ENCODE results near the gene DYSF. TPM values are rescaled to one million over a fixed set of nuclear protein-coding genes. Genes with fewer than 3 reads are reported as not detected.

DYSF gene
- total and polyA plus RNA-seq, 8 donors = 17.8 to 71.4 (median 21.6) TPM

- Histone ChIP-seq H3K4me1 (peaks cover 16 to 86% of the 10 kb centered on the region in 2 donors), H3K36me3 (no peaks in the 10 kb centered on the region), H3K9me3 (no peaks in the 10 kb centered on the region), H3K27me3 (peaks cover 0 to 28% of the 10 kb centered on the region in 2 donors), H3K4me3 (peak overlapping the region in 1 of 2 donors; percentile 65), H3K27ac (peak overlapping the region in 1 of 2 donors; percentile 87)
- TF ChIP-seq CTCF (IDR thresholded peaks at IDR 0.05) = no peak
- DNase-seq (no peak), ATAC-seq (no peak)
- intact Hi-C loops (cut with DNase I) = no loop called here
Observed at GRCh38 chr2:71455741-71456569, 2.6 kb downstream of the DYSF start.

- intact Hi-C loops (cut with DNase I) = no loop called here
- H3K27ac ChIP-seq = peak overlapping the region in 1 of 2 donors; percentile 87
- ATAC-seq (no peak), DNase-seq (no peak)
- H3K27me3 ChIP-seq = peaks cover 0 to 28% of the 10 kb centered on the region in 2 donors
- H3K4me1 ChIP-seq = peaks cover 16 to 86% of the 10 kb centered on the region in 2 donors
- no peak for TF ChIP-seq CTCF (IDR thresholded peaks at IDR 0.05)
- H3K36me3 ChIP-seq = no peaks in the 10 kb centered on the region
- peak overlapping the region in 1 of 2 donors; percentile 65 for H3K4me3 ChIP-seq
- no peaks in the 10 kb centered on the region for H3K9me3 ChIP-seq
Observed at GRCh38 chr2:71456617-71457016, 3.3 kb downstream of the DYSF start.

GRCh38 chr2:71457123-71457915 is 4.0 kb downstream of the DYSF start:
- ATAC-seq (no peak), DNase-seq (no peak)
- H3K27ac ChIP-seq = no peak overlapping the region
- H3K9me3 ChIP-seq = no peaks in the 10 kb centered on the region
- H3K27me3 ChIP-seq = peaks cover 0 to 28% of the 10 kb centered on the region in 2 donors
- no peak for TF ChIP-seq CTCF (IDR thresholded peaks at IDR 0.05)
- H3K4me3 ChIP-seq = no peak overlapping the region
- intact Hi-C loops (cut with DNase I) = no loop called here
- peaks cover 16 to 80% of the 10 kb centered on the region in 2 donors for H3K4me1 ChIP-seq
- no peaks in the 10 kb centered on the region for H3K36me3 ChIP-seq

GRCh38 chr2:71457923-71458322 is 4.6 kb downstream of the DYSF start:
- no peak overlapping the region for H3K4me3 ChIP-seq
- peak overlapping the region in 1 of 2 donors; percentile 50 for H3K27ac ChIP-seq
- no peaks in the 10 kb centered on the region for H3K36me3 ChIP-seq
- no peaks in the 10 kb centered on the region for H3K9me3 ChIP-seq
- TF ChIP-seq CTCF (IDR thresholded peaks at IDR 0.05) = no peak
- intact Hi-C loops (cut with DNase I) = no loop called here
- ATAC-seq (no peak), DNase-seq (no peak)
- peaks cover 14 to 74% of the 10 kb centered on the region in 2 donors for H3K4me1 ChIP-seq
- peaks cover 0 to 32% of the 10 kb centered on the region in 2 donors for H3K27me3 ChIP-seq

All from left lung (tissue), 10 donors.